GM19240 (cell line): ENCODE data around the gene WDR88.
"Not testable (repeated sequence)": the region's sequence is repeated elsewhere in the genome, so short reads cannot be mapped to it uniquely, and the experiment has no call there.

Source experiments
- DNase-seq: peaks from one replicate; pipeline ENCODE4 v3.0.0; 2011; ENCODE audit warnings: low spot score; ENCODE audit not compliant: insufficient read length

WDR88 gene

DNA sequence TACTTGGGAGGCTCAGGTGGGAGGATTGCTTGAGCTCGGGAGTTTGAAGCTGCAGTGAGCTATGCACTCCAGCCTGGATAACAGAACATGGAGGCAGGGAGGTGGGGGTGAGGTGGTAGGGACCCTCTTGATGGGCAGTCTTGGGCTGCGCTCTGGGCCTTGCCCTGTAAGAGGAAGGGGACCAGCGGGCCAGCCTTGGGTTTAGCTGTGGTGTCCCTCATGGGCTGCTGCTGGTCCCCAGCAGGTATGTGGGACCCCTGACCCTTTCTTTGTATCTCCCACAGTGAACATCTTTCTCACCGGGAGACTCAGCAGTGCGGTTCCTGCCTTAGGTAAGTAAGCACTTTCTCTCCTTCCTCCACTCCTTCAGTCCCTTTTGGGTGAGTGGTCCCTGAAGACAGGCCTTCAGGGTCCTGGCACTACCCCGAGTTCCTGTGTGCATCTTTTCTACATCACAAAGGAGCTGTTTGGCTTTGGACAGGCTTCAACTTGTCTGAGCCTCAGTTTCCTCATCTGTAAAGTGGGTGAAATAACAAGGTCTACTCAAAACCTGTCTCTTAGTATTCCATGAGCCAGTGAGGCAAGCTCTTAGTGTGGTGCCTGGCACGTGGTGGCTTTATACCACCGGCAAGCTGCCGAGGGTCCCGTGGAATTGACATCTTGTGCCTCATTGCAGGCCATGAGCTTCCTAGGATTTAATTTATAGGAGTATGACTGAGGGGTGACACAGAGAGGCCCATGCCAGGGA lies 64.7 kb downstream of the WDR88 start:
- no peak for DNase-seq

DNA sequence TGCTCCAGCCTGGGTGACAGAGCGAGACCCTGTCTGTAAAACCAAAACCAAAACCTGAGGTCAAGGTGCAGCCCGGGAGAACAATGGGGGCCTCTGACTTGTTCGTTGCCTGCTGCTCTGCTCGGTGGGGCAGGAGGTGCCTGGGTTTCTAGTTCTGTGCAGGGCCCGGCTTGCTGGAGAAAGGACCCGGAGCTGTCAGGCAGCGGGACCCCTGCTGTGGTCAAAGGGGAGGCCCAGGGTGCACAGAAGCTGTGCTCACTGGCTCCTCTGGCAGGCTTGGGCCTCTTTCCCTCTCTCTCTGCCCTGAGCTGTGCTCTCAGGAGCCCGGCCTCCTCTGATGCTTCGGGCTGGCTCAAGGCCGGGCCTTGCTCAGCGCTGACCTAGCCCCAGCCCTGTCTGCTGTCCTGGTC lies 65.7 kb downstream of the WDR88 start:
- DNase-seq = peak; percentile 61

DNA sequence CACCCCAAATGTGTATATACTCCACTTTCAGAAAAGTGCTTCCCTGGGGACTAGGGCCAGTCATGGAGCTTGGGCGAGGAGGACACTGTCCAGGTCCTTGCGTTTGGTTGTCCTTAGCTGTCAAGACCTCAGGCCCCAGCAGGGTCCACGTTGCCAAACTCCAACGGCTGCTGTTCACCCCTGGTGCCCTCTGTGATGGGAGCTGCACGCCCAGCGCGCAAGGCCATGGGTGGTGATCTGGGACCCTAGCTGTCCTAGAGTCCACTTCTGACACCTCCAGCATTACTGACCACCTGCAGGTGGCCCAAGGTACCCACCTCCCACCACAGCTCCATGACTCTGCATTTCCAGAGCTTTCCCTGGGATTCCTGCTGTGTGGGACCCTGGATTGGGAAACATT lies 66.3 kb downstream of the WDR88 start:
- DNase-seq = no peak

DNA sequence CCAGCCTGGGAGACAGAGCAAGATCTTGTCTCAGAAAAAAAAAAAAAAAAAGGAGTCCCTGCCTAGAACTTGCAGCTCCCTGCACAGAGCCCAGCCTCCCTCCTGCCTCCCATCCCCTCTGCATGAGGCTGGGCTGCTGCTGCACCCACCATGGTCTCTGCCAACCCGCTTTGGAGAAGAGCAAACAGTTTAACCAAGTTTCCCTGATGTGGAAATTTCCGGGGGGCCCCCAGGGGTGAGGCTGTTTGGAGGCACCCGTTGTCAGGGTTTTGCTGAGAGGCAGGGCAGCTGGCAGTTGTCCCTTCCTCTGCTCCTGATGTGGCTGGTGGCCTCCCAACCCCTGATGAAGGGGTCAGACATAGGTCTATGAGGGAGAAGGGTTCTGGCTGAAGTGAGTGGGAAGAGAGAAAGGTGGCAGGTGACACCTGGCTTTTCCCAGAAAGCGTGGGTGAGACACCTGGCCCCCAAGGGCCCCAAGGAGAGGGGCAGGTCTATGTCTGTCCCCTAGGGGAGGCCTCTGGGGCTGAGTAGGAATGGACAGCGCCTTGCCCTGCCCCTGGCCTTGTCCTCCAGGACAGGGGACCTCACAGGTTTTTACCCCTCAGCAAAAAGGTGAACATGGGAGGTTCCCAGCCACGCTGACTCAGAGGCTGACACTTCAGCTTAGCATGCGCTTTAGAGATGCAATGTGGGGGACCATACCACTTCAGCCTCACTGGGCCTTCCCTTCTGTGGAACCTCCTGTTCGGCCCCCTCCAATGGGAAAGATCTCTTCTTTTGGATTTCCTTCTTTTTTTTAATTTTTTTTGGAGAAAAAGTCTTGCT lies 67.7 kb downstream of the WDR88 start:
- no peak for DNase-seq

DNA sequence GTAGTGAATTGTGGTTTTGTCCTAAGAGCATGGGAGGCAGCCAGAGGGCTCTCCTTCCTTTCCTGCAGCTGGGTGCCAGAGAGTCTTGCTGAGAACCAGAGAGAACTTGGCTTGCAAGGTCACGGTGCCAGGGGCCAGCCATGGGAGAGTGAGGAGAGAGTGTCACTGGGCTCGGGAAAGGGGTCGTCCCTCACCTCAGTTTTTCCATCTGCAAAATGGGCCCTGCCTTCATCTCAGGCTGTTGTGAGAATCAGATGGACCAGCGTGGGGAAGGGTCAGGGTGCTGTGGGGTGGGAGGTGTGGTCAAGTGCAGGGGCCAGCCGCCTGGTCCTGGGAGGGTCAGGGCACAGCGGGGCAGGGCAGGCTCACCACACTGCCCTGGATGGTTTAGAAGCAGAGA lies 69.6 kb downstream of the WDR88 start:
- DNase-seq = no peak

DNA sequence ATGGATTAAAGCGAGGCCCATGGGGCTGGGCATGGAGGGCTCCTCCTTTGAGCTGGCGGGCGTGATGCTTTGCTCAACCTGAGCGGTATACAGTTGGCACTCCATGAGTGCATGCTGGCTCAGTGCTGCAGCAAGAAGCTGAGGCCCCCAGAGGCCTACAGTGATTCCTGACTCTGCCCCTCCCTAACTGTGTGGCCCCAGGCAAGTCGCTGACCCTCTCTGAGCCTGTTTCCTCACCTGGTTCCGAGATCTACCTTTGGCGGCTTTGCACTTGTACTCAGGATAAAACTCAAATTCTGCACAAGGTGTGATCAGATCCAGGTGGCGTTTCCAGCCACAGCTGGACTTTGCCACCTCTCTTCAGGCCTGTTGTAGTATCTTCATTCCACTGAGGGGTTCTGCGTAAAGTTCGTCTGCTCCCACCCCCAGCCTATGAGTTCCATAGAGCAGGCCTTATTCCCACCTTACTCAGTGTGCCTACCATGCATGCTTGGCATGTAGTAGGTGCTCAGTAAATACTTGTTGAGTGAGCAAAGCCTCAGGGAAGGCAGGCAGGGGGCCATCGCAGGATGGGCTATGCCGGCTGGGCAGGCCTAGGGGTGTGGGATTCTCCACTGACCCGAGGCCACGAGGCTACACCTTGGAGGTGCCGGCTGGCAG lies 70.1 kb downstream of the WDR88 start:
- no peak for DNase-seq

DNA sequence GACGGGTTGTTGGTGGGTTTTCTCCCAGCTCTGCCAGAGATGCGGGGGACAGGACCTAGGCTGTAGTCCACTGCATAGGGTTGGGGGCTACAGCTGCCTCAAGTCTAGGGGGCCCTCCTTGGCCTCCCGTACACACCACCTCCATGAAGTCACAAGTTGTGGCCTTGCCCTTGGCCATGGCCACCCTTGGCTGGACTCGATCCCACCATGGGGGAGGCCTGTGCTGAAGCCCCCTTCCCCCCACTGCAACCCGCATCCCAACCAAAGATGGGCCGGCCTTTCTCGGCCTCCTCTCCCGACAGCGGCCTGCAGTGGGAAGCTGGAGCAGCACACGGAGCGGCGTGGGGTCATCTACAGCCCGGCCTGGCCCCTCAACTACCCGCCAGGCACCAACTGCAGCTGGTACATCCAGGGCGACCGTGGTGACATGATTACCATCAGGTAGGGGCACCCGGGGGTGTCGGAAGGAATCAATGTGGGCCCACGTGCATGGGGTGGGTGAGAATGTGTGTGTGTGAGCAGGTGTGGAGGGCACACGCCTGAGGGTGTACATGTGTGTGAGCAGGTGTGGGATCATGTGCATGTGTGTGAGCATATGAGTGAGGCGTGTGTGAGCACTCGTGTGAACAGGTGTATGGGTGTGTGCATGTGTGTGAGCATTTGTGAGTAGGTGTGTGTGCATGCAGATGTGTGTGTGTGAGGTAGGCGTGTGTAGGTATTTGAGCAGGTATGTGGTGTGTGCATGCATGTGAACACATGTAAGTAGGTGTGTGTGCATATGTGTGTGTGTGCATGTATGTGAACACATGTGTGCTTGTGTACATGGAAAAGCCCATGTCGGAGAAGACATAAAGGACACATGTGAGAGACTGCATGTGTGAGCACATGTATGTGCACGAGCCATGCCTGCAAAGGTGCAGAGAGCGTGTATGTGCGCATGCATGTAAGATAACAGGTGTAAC lies 70.9 kb downstream of the WDR88 start:
- no peak for DNase-seq

DNA sequence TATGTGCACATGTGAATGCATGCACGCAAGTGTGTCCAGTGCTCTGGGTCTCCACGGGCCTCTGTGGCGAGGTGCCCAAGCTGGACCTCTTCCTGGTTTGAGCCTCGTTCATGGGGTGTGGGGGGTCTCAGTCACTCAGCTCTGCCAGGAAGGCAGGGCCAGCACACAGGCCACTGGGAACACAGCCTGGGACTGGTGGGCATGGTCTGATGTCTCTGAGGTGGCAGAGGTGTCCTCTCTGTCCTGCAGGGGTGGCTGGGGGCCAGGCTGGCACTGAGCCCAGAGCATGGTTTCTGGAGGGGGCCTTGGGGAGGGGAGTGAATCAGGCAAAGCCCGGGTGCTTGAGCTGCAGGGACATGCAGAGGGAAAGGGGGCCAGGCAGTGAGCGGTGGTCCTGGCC lies 71.6 kb downstream of the WDR88 start:
- DNase-seq = no peak

DNA sequence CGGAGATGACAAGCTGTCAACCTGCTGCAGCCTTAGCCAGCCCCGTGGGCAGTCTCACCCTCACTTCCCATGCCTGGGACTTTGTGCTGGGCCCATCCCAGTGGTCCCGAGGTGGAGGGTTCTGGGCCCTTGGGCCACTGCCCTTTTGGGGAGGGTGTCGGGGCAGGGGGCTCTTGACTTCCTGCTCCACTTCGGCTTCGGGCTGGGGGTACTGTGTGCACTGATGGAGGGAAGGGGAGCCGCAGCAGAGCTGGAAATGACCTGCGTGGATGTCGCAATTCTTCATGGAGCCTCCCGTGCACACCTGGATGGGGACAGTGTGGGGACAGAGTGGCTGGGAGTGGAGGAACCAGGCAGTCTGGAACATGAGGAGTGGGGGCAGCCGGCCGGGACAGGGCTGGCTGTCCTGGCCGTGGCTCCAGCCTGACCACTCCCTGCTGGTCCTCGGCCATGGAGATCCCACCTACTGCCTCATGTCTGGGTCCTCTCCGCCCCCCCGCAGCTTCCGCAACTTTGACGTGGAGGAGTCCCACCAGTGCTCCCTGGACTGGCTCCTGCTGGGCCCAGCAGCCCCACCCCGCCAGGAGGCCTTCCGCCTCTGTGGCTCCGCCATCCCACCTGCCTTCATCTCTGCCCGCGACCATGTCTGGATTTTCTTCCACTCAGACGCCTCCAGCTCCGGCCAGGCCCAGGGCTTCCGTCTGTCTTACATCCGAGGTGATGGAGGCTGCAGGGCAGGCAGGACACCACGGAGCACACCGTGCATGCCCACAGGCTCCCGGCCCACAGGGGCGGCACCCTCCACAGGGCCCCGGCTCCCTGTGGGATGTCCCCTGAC lies 72.4 kb downstream of the WDR88 start:
- DNase-seq = no peak

DNA sequence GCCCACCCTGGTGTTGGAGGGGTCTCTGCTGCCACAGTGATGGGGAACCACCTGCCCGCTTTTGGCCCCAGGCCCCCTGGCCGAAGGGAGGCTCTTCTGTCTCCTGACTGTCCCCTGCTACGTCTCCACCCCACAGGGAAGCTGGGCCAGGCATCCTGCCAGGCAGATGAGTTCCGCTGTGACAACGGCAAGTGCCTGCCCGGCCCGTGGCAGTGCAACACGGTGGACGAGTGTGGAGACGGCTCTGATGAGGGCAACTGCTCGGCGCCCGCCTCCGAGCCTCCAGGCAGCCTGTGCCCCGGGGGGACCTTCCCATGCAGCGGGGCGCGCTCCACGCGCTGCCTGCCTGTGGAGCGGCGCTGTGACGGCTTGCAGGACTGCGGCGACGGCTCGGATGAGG lies 73.2 kb downstream of the WDR88 start:
- DNase-seq = no peak

DNA sequence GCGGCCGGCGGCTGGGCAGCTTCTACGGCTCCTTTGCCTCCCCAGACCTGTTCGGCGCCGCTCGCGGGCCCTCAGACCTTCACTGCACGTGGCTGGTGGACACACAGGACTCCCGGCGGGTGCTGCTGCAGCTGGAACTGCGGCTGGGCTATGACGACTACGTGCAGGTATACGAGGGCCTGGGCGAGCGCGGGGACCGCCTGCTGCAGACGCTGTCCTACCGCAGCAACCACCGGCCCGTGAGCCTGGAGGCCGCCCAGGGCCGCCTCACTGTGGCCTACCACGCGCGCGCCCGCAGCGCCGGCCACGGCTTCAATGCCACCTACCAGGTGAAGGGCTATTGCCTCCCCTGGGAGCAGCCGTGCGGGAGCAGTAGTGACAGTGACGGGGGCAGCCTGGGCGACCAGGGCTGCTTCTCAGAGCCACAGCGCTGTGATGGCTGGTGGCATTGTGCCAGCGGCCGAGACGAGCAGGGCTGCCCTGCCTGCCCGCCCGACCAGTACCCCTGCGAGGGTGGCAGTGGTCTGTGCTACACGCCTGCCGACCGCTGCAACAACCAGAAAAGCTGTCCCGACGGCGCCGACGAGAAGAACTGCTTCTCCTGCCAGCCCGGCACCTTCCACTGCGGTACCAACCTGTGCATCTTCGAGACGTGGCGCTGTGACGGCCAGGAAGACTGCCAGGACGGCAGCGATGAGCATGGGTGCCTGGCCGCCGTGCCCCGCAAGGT lies 73.8 kb downstream of the WDR88 start:
- DNase-seq = no peak

DNA sequence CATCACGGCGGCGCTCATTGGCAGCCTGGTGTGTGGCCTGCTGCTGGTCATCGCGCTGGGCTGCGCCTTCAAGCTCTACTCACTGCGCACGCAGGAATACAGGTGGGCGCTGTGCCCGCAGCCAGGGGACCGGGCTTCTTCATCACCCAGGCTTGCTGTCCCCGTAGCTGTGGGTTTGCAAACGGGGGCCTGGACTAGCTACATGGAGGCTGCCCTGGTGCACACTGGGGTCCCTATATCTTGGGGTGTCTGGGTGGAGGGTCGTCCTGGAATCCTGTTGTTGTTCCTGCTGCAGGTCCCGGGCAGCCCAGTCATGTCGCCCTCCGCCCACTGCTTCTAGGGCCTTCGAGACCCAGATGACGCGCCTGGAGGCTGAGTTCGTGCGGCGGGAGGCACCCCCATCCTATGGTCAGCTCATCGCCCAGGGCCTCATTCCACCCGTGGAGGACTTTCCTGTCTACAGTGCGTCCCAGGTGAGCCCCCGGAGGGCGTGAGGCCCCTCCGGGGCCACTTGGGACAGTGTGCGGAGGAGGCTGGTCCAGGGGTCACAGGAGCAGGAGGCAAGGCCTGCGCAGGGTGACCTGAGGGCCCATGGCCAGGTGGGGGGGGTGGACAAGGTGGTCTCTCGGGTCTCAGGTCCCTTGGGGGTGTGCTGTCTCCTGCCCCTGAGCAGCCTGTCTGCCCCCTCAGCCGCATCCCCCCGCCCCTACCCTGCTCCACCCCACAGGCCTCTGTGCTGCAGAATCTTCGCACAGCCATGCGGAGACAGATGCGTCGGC lies 74.5 kb downstream of the WDR88 start:
- no peak for DNase-seq

DNA sequence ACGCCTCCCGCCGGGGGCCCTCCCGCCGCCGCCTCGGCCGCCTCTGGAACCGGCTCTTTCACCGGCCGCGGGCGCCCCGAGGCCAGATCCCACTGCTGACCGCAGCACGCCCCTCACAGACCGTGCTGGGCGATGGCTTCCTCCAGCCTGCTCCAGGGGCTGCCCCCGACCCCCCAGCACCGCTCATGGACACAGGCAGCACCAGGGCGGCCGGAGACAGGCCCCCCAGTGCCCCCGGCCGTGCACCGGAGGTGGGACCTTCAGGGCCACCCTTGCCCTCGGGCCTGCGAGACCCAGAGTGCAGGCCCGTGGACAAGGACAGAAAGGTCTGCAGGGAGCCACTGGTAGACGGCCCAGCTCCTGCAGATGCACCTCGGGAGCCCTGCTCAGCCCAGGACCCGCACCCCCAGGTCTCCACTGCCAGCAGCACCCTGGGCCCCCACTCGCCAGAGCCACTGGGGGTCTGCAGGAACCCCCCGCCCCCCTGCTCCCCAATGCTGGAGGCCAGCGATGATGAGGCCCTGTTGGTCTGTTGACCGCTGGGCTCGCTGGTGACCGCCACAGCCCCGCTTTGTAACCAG lies 75.2 kb downstream of the WDR88 start:
- no peak for DNase-seq

DNA sequence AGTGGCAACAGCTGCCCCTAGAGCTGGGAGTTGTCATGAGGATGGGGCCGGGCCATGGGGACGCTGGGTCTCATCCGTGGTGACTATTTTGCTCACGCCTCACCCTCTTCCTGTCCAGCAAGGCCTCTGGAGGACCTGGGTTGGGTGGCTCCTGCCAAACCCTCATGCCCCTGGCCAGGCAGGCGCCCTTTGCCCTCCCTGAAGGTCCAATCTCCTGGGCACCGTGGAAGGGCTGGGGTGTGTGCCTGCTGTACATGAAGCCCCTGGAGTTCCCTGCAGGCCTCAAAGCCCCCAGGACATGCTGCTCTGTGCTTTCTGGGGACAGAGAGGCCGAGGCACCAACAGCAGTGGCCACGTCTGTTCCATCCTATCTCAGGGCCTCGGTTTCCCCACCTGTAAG lies 76.0 kb downstream of the WDR88 start:
- DNase-seq = no peak

DNA sequence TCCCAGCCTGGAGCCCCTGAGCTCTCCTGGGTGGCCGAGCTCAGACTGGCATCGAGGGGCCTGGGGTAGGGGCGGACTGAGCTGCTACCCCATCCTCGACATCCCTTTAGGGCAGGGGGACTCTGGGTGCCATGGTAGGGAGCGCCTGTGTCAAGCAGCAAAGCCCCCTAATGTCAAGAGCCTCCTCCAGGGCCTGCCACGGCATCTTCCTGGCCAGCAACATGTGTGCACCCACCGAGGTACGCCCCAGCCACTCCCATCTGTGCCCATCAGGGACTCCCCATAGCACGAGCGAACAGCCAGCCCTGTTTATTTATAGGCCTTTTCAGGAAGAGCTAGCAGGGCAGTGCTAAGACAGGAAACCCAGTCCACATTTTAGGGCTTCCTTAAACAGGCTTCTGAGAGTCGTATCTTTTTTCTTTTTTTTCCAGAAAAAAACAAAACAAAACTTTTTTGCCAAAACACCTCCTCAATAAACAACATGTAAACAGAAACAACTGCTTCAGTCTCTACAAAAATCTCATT lies 76.5 kb downstream of the WDR88 start:
- no peak for DNase-seq

DNA sequence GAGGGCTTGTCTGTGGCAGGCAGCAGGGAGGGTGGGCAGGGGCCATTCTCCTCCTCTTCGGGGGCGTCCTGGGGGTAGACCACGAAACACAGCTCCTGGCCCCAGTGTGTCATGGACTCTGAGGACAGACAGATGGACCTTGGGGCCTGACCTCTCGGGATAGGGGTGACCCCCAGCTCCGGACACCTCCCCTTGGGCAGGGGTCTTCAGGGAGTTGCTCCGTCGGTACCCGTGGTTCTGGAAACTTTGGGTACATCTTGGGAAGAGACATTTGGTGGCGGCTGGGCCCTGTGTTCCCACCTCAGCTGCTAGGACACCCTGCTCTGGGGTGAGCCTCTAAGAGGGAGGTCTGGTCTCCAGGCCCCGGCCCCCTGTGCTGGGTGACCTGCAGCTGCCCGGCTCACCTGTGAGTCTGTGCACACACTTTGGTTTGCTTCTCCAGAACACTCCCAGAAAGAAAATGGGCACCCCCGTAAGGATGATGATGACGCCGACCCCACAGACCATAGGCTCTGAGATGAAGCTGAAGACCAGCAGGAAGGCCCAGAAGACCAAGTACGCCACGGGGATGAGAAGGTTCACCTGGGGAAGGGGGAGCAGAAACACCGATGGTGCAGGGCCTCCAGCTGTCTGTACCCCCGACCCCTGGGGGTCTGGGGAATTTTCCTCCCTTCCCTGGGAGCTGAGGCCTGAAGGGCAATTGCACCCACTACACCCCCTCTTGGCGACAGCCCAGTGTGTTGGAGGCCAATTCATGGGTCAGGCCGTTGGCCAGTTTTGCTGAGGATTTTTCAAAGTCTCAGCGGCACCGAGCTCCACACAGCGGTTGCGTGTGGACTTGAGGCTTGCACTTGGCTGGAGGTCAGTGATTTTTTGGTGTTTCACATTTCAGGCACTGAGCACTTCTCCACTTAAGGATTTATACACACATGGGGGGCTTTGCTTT lies 77.3 kb downstream of the WDR88 start:
- DNase-seq = no peak

DNA sequence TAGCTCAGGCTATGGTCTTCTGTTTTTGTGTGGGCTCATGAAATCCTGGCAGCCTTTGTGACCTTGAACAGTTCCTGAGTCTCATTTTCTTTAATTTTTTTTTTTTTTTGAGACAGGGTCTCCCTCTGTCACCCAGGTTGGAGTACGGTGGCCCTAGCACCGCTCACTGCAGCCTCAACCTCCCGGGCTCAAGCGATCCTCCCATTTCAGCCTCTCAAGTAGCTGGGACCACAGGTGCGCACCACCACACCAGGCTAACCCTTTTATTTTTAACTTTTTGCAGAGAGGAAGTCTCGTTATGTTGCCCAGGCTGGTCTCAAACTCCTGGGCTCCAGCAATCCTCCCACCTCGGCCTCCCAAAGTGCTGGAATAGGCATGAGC lies 77.9 kb downstream of the WDR88 start:
- DNase-seq = not testable (repeated sequence)
